Esophagus muscularis mucosa (tissue), 4 donors: ENCODE measurements around the gene TCP10L.
"Not testable (repeated sequence)": the region's sequence is repeated elsewhere in the genome, so short reads cannot be mapped to it uniquely, and the experiment has no call there.

ENCODE experiments used
- EP300 ChIP-seq: sonication (generic); formaldehyde crosslinking; IDR thresholded peaks from one replicate; pipeline ENCODE4 v1.6.1; 2017; ENCODE audit warnings: antibody characterized with exemption
- POLR2A ChIP-seq: fragments of 450-650 bp; IDR thresholded peaks from one replicate; pipeline ENCODE4 v1.6.1; 2017; ENCODE audit warnings: antibody characterized with exemption, moderate library complexity, mild to moderate bottlenecking, low read depth
- POLR2AphosphoS5 ChIP-seq, 2 donors: sonication (generic); formaldehyde crosslinking; IDR thresholded peaks; one replicate each; pipeline ENCODE4 v1.6.1; 2017; ENCODE audit warnings: antibody characterized with exemption in 2 of 2
- TF ChIP-seq, protein P1 (sequence below), 3 experiments: fragments of 200-600 bp in 2 of 3; fragments of 450-650 bp in 1 of 3; sonication (generic) in 2 of 3; IDR thresholded peaks; one replicate each; pipeline ENCODE4 v1.5.1; 2017 to 2019; ENCODE audit warnings: antibody characterized with exemption in 3 of 3, mild to moderate bottlenecking in 2 of 3, moderate library complexity in 1 of 3

DNA sequence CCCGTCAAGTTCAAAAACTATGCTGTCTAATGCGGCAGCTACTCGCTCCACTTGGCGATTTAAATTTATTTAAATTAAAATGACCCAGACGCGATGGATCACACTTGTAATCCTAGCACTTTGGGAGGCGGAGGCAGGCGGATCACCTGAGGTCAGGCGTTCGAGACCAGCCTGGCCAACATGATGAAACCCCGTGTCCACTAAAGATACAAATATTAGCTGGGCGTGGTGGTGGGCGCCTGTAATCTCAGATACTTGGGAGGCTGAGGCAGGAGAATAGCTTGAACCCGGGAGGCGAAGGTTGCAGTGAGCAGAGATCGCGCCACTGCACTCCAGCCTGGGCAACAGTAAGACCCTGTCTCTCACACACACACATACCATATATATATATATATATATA lies 25.6 kb upstream of the TCP10L start:
- TF ChIP-seq, protein P1, sequence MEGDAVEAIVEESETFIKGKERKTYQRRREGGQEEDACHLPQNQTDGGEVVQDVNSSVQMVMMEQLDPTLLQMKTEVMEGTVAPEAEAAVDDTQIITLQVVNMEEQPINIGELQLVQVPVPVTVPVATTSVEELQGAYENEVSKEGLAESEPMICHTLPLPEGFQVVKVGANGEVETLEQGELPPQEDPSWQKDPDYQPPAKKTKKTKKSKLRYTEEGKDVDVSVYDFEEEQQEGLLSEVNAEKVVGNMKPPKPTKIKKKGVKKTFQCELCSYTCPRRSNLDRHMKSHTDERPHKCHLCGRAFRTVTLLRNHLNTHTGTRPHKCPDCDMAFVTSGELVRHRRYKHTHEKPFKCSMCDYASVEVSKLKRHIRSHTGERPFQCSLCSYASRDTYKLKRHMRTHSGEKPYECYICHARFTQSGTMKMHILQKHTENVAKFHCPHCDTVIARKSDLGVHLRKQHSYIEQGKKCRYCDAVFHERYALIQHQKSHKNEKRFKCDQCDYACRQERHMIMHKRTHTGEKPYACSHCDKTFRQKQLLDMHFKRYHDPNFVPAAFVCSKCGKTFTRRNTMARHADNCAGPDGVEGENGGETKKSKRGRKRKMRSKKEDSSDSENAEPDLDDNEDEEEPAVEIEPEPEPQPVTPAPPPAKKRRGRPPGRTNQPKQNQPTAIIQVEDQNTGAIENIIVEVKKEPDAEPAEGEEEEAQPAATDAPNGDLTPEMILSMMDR (IDR thresholded peaks at IDR 0.05), result not testable (repeated sequence)
- not testable (repeated sequence) for TF ChIP-seq POLR2A; POLR2AphosphoS5 (IDR thresholded peaks at IDR 0.05); EP300
